Neural progenitor cell (in vitro differentiated cells): ENCODE data around the gene GPR6. TPM values are rescaled to one million over a fixed set of nuclear protein-coding genes. Genes with fewer than 3 reads are reported as not detected.

Experiments used
- DNase-seq: peaks from one replicate; pipeline ENCODE4 v3.0.0-alpha.2; 2016; ENCODE audit warnings: low spot score
- H2AFZ ChIP-seq: fragments of 200-600 bp; sonication (generic); replicated peaks from 2 replicates; pipeline ENCODE4 v1.6.1; 2016; ENCODE audit warnings: antibody characterized with exemption
- H3F3A ChIP-seq: fragments of 200-600 bp; sonication (generic); 2 replicates; pipeline ENCODE4 v1.6.1; 2016; ENCODE audit warnings: antibody characterized with exemption, low read depth
- H3K27ac ChIP-seq: fragments of 200-600 bp; sonication (generic); 2 replicates; pipeline ENCODE4 v1.5.1; 2016; ENCODE audit warnings: mild to moderate bottlenecking
- H3K27me3 ChIP-seq: fragments of 200-600 bp; sonication (generic); 2 replicates; pipeline ENCODE4 v1.6.1; 2016; ENCODE audit warnings: mild to moderate bottlenecking, moderate library complexity
- H3K36me3 ChIP-seq: fragments of 200-600 bp; sonication (generic); 2 replicates; pipeline ENCODE4 v1.5.1; 2016
- H3K4me1 ChIP-seq: fragments of 200-600 bp; sonication (generic); 2 replicates; pipeline ENCODE4 v1.6.1; 2016; ENCODE audit warnings: mixed run types
- H3K4me2 ChIP-seq: fragments of 200-600 bp; sonication (generic); 2 replicates; pipeline ENCODE4 v1.6.1; 2016
- H3K4me3 ChIP-seq: fragments of 200-600 bp; sonication (generic); 2 replicates; pipeline ENCODE4 v1.5.1; 2016
- H3K79me2 ChIP-seq: fragments of 200-600 bp; sonication (generic); 2 replicates; pipeline ENCODE4 v1.6.1; 2016; ENCODE audit warnings: low read depth
- H3K9ac ChIP-seq: fragments of 200-600 bp; sonication (generic); 2 replicates; pipeline ENCODE4 v1.6.1; 2016
- H3K9me3 ChIP-seq: fragments of 200-600 bp; sonication (generic); 2 replicates; pipeline ENCODE4 v1.5.1; 2016; ENCODE audit warnings: low read depth
- H4K20me1 ChIP-seq: fragments of 200-600 bp; sonication (generic); 2 replicates; pipeline ENCODE4 v1.6.1; 2016; ENCODE audit warnings: low read depth
- H3K27ac Mint-ChIP-seq: 3 replicates; pipeline ENCODE4 v1.8.0; 2021; ENCODE audit warnings: mixed read lengths
- H3K27me3 Mint-ChIP-seq: 2 replicates; pipeline ENCODE4 v1.8.0; 2022; ENCODE audit warnings: low read depth, mild to moderate bottlenecking, inconsistent platforms, moderate library complexity, mixed read lengths; ENCODE audit not compliant: insufficient read depth
- H3K36me3 Mint-ChIP-seq: 3 replicates; pipeline ENCODE4 v1.8.0; 2021; ENCODE audit warnings: mixed read lengths
- H3K4me1 Mint-ChIP-seq: 3 replicates; pipeline ENCODE4 v1.8.0; 2021; ENCODE audit warnings: mixed read lengths
- H3K4me3 Mint-ChIP-seq: 3 replicates; pipeline ENCODE4 v1.8.0; 2021; ENCODE audit warnings: mild to moderate bottlenecking, moderate library complexity, mixed read lengths
- H3K9me3 Mint-ChIP-seq: 3 replicates; pipeline ENCODE4 v1.8.0; 2020; ENCODE audit warnings: mixed read lengths
- CTCF ChIP-seq: fragments of 200-600 bp; sonication (generic); IDR thresholded peaks from 2 replicates; pipeline ENCODE4 v1.5.1; 2017; ENCODE audit warnings: antibody characterized with exemption, mild to moderate bottlenecking
- EZH2 ChIP-seq: fragments of 200-600 bp; sonication (generic); IDR thresholded peaks from 2 replicates; pipeline ENCODE4 v1.6.1; 2017; ENCODE audit warnings: antibody characterized with exemption, mild to moderate bottlenecking, moderate library complexity
- EZH2phosphoT487 ChIP-seq: fragments of 200-600 bp; sonication (generic); IDR thresholded peaks from 2 replicates; pipeline ENCODE4 v1.6.1; 2017; ENCODE audit warnings: antibody characterized with exemption
- total RNA-seq: library from RNA; depleted of rRNA; stranded (reverse); fragments of >200 nt; gene quantifications from 2 replicates; pipeline ENCODE4 v1.2.3, GENCODE V29; 2015; ENCODE audit warnings: low replicate concordance

The GPR6 gene
- total RNA-seq, 1 donor from 2014 or later: not detected

DNA sequence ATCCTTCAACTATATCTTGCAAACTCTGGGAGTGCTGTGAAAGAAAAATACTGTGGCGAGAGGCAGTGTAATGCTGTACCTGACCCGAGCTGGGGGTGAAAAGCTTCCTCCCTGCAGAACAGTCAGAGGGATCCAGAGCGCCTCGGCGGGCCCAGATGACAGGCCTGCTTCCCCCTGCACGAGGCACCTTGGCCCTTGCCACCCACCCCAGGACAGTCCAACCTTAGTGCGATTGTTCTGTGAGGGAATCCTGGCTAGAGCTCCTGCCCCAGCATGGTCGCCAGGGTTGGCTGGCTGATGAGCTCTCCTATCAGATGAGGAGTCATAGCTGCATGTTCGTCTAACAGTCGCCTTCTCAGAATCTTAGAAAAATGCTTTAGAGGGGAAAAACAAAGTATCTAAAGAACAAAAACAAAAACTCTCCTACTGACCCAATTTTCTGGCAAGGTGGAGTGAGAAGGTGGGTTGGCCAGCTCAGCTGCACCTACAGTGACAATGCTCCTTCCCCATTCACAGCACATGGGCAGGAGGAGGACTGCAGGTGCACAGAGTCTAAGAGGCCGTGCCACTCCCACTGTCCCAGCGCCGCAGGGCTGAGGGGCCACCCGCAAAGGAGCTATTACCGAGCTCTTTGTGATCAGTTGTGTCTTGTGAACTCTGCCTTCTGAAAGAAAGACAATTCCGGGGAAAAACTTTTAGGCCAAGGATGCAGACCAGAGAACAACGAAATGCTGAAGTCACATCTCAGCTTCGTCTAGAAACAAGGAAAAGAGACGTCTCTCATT is 28.6 kb upstream of the GPR6 start:
- Histone ChIP-seq H3K27ac (no peak overlapping the region), H3K79me2 (no peaks in the 10 kb centered on the region), H3K4me1 (peaks cover 6% of the 10 kb centered on the region), H3K4me2 (no peak overlapping the region), H3K4me3 (no peak overlapping the region), H2AFZ (no peak overlapping the region), H3F3A (no peaks in the 10 kb centered on the region), H3K36me3 (no peaks in the 10 kb centered on the region), H3K9ac (no peak overlapping the region), H4K20me1 (no peaks in the 10 kb centered on the region), H3K27me3 (no peaks in the 10 kb centered on the region), H3K9me3 (no peaks in the 10 kb centered on the region)
- Mint-ChIP-seq H3K4me1 (peaks cover 14% of the 10 kb centered on the region), H3K36me3 (no peaks in the 10 kb centered on the region), H3K27me3 (no peaks in the 10 kb centered on the region), H3K9me3 (no peaks in the 10 kb centered on the region), H3K27ac (no peak overlapping the region), H3K4me3 (no peak overlapping the region)
- TF ChIP-seq EZH2 (no peak), EZH2phosphoT487 (no peak), CTCF (no peak)
- no peak for DNase-seq

GRCh38 chr6:109955491-109955890 is 22.6 kb upstream of the GPR6 start:
- no peak overlapping the region for H3K4me3 Mint-ChIP-seq

DNA sequence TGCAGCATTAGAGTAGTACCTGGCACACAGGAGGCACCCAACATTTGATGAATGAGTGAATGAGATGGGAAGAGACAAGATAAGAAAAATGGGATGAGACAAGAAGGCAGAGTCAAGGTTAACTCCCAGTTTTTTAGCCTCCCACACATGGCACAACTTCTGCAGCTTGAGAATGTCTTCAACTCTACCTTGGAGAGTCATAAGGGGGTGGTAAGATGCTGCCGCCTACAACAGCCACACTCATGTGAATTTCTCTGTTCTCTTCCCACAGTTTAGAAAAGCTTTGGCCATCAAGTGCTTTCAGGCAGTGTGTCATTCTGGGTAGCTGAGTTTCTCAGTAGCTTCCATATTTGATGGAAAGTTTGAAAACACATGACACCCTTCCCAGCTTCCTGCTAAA is 19.5 kb upstream of the GPR6 start:
- TF ChIP-seq CTCF: no peak
- no peak for TF ChIP-seq EZH2phosphoT487
- no peak for TF ChIP-seq EZH2
- no peaks in the 10 kb centered on the region for H3K9me3 Mint-ChIP-seq
- Histone ChIP-seq H2AFZ (no peak overlapping the region), H3K36me3 (no peaks in the 10 kb centered on the region), H3K27me3 (no peaks in the 10 kb centered on the region), H3K4me3 (no peak overlapping the region), H3K79me2 (no peaks in the 10 kb centered on the region), H4K20me1 (no peaks in the 10 kb centered on the region), H3K9ac (no peak overlapping the region), H3K4me1 (no peaks in the 10 kb centered on the region), H3K9me3 (no peaks in the 10 kb centered on the region), H3K27ac (no peak overlapping the region), H3K4me2 (no peak overlapping the region), H3F3A (no peaks in the 10 kb centered on the region)
- H3K27ac Mint-ChIP-seq: no peak overlapping the region
- no peaks in the 10 kb centered on the region for H3K36me3 Mint-ChIP-seq
- H3K27me3 Mint-ChIP-seq: peaks cover 2% of the 10 kb centered on the region
- H3K4me3 Mint-ChIP-seq: no peak overlapping the region
- no peaks in the 10 kb centered on the region for H3K4me1 Mint-ChIP-seq
- no peak for DNase-seq

More at GRCh38 chr6:109955491-109955890, 22.6 kb upstream of the GPR6 start:
- Histone ChIP-seq H3K79me2 (no peaks in the 10 kb centered on the region), H3K9me3 (no peaks in the 10 kb centered on the region), H3K4me3 (no peak overlapping the region), H3K36me3 (no peaks in the 10 kb centered on the region), H3F3A (no peaks in the 10 kb centered on the region), H3K4me1 (no peaks in the 10 kb centered on the region), H2AFZ (no peak overlapping the region), H4K20me1 (no peaks in the 10 kb centered on the region), H3K27ac (no peak overlapping the region), H3K9ac (no peak overlapping the region), H3K27me3 (no peaks in the 10 kb centered on the region), H3K4me2 (no peak overlapping the region)
- Mint-ChIP-seq H3K9me3 (no peaks in the 10 kb centered on the region), H3K27ac (no peak overlapping the region), H3K36me3 (no peaks in the 10 kb centered on the region), H3K27me3 (peaks cover 2% of the 10 kb centered on the region), H3K4me1 (no peaks in the 10 kb centered on the region)
- DNase-seq: no peak
- TF ChIP-seq EZH2phosphoT487: no peak
- no peak for TF ChIP-seq EZH2
- TF ChIP-seq CTCF: no peak
